H9 (cell line): Measurements from ENCODE around the gene ARNT2. TPM values are rescaled to one million over a fixed set of nuclear protein-coding genes. Genes with fewer than 3 reads are reported as not detected.
A peak's percentile ranks its signal among the peaks of the same experiment; 100 is the strongest.

Experiments
- DNase-seq: peaks from one replicate; pipeline ENCODE4 v3.0.0-alpha.2; 2017
- H2AFZ ChIP-seq: one replicate; pipeline ENCODE4 v1.6.1; 2013; ENCODE audit warnings: mild to moderate bottlenecking, low read length, control low read depth, moderate library complexity
- H2AK5ac ChIP-seq: 2 replicates; pipeline ENCODE4 v1.6.1; 2013; ENCODE audit warnings: low read length, control low read depth, mixed read lengths; ENCODE audit not compliant: insufficient read length
- H2BK120ac ChIP-seq: one replicate; pipeline ENCODE4 v1.6.1; 2013; ENCODE audit warnings: low read depth, mild to moderate bottlenecking, low read length, control low read depth, inconsistent platforms; ENCODE audit not compliant: poor library complexity, severe bottlenecking
- H2BK12ac ChIP-seq: 2 replicates; pipeline ENCODE4 v1.6.1; 2013; ENCODE audit warnings: low read length, control low read depth, mixed read lengths, low read depth; ENCODE audit not compliant: insufficient read length
- H2BK15ac ChIP-seq: 2 replicates; pipeline ENCODE4 v1.6.1; 2013; ENCODE audit warnings: low read depth, low read length, control low read depth
- H2BK20ac ChIP-seq: one replicate; pipeline ENCODE4 v1.6.1; 2013; ENCODE audit warnings: low read depth, mild to moderate bottlenecking, low read length, control low read depth, inconsistent platforms; ENCODE audit not compliant: poor library complexity, severe bottlenecking
- H2BK5ac ChIP-seq: 2 replicates; pipeline ENCODE4 v1.6.1; 2013; ENCODE audit warnings: low read length, control low read depth, mixed read lengths; ENCODE audit not compliant: insufficient read length
- H3K14ac ChIP-seq: 2 replicates; pipeline ENCODE4 v1.6.1; 2013; ENCODE audit warnings: low read length, control low read depth; ENCODE audit not compliant: insufficient read depth
- H3K18ac ChIP-seq: 2 replicates; pipeline ENCODE4 v1.6.1; 2013; ENCODE audit warnings: low read depth, mild to moderate bottlenecking, mixed read lengths, low read length, control low read depth; ENCODE audit not compliant: insufficient read length
- H3K23ac ChIP-seq: 2 replicates; pipeline ENCODE4 v1.6.1; 2013; ENCODE audit warnings: low read length, control low read depth, mixed read lengths, low read depth; ENCODE audit not compliant: insufficient read length
- H3K23me2 ChIP-seq: 2 replicates; pipeline ENCODE4 v1.6.1; 2013; ENCODE audit warnings: low read depth, mild to moderate bottlenecking, mixed read lengths, low read length, control low read depth; ENCODE audit not compliant: insufficient read length, poor library complexity, severe bottlenecking
- H3K27ac ChIP-seq: 2 replicates; pipeline ENCODE4 v1.5.1; 2013; ENCODE audit warnings: low read length, control low read depth, mixed read lengths, low read depth; ENCODE audit not compliant: insufficient read length
- H3K27me3 ChIP-seq: 2 replicates; pipeline ENCODE4 v1.6.1; 2013; ENCODE audit warnings: low read length, control low read depth, inconsistent platforms; ENCODE audit not compliant: insufficient read depth
- H3K4ac ChIP-seq: 2 replicates; pipeline ENCODE4 v1.6.1; 2013; ENCODE audit warnings: low read depth, mild to moderate bottlenecking, control low read depth, inconsistent platforms, low read length, moderate library complexity
- H3K4me1 ChIP-seq: 2 replicates; pipeline ENCODE4 v1.6.1; 2013; ENCODE audit warnings: low read length, control low read depth, inconsistent platforms; ENCODE audit not compliant: insufficient read depth
- H3K4me2 ChIP-seq: 2 replicates; pipeline ENCODE4 v1.6.1; 2013; ENCODE audit warnings: low read length, control low read depth, mixed read lengths; ENCODE audit not compliant: insufficient read length, insufficient read depth
- H3K56ac ChIP-seq: 2 replicates; pipeline ENCODE4 v1.6.1; 2013; ENCODE audit warnings: low read depth, mild to moderate bottlenecking, mixed read lengths, low read length, control low read depth; ENCODE audit not compliant: insufficient read length
- H3K79me1 ChIP-seq: 2 replicates; pipeline ENCODE4 v1.6.1; 2013; ENCODE audit warnings: low read depth, mild to moderate bottlenecking, moderate library complexity, low read length, control low read depth, inconsistent platforms; ENCODE audit not compliant: insufficient read depth, poor library complexity, severe bottlenecking
- H3K79me2 ChIP-seq: 2 replicates; pipeline ENCODE4 v1.6.1; 2013; ENCODE audit warnings: low read length, control low read depth, inconsistent platforms; ENCODE audit not compliant: insufficient read depth
- H3K9ac ChIP-seq: 2 replicates; pipeline ENCODE4 v1.6.1; 2013; ENCODE audit warnings: low read length, control low read depth, mixed read lengths; ENCODE audit not compliant: insufficient read length; ENCODE audit errors: extremely low read depth
- H3K9me3 ChIP-seq: one replicate; pipeline ENCODE4 v1.6.1; 2013; ENCODE audit warnings: low read depth, low read length, inconsistent platforms; ENCODE audit not compliant: control insufficient read depth
- H3T11ph ChIP-seq: one replicate; pipeline ENCODE4 v1.6.1; 2013; ENCODE audit warnings: mild to moderate bottlenecking, low read length, control low read depth, inconsistent platforms
- H4K20me1 ChIP-seq: one replicate; pipeline ENCODE4 v1.6.1; 2013; ENCODE audit not compliant: control insufficient read depth, insufficient read length, insufficient read depth
- H4K5ac ChIP-seq: 2 replicates; pipeline ENCODE4 v1.6.1; 2013; ENCODE audit warnings: low read depth, mild to moderate bottlenecking, mixed read lengths, low read length, control low read depth; ENCODE audit not compliant: insufficient read length
- H4K8ac ChIP-seq: replicated peaks from 2 replicates; pipeline ENCODE4 v1.6.1; 2013; ENCODE audit warnings: low read length, control low read depth, mixed read lengths, low read depth; ENCODE audit not compliant: insufficient read length
- H4K91ac ChIP-seq: 2 replicates; pipeline ENCODE4 v1.6.1; 2013; ENCODE audit warnings: low read depth, mild to moderate bottlenecking, moderate library complexity, mixed read lengths, low read length, control low read depth; ENCODE audit not compliant: insufficient read length
- H3K27ac Mint-ChIP-seq, 3 experiments: 2 replicates in 2 of 3; 3 replicates in 1 of 3; pipeline ENCODE4 v1.8.0; 2020 to 2021; ENCODE audit warnings: mixed read lengths in 3 of 3, mild to moderate bottlenecking in 1 of 3, moderate library complexity in 1 of 3
- H3K27me3 Mint-ChIP-seq: 2 replicates; pipeline ENCODE4 v1.8.0; 2021; ENCODE audit warnings: low read depth, mild to moderate bottlenecking, moderate library complexity, mixed read lengths
- H3K36me3 Mint-ChIP-seq, 3 experiments: 2 replicates in 2 of 3; 3 replicates in 1 of 3; pipeline ENCODE4 v1.8.0; 2020 to 2021; ENCODE audit warnings: low read depth in 3 of 3, mixed read lengths in 3 of 3; ENCODE audit not compliant: insufficient read depth in 1 of 3
- H3K4me1 Mint-ChIP-seq, 2 experiments: 2 replicates each; pipeline ENCODE4 v1.8.0; 2020; ENCODE audit warnings: mixed read lengths in 2 of 2
- H3K4me3 Mint-ChIP-seq, 2 experiments: 2 replicates in 1 of 2; 3 replicates in 1 of 2; pipeline ENCODE4 v1.8.0; 2020 to 2021; ENCODE audit warnings: mild to moderate bottlenecking in 2 of 2, mixed read lengths in 2 of 2, moderate library complexity in 1 of 2
- H3K9me3 Mint-ChIP-seq, 2 experiments: 2 replicates in 1 of 2; 3 replicates in 1 of 2; pipeline ENCODE4 v1.8.0; 2020; ENCODE audit warnings: mild to moderate bottlenecking in 2 of 2, mixed read lengths in 2 of 2, moderate library complexity in 1 of 2
- WGBS: extraction: QIAGEN DNeasy Blood & Tissue Kit; methylation state at CpG from one replicate; pipeline ENCODE4 v1.1.7; 2013; ENCODE audit warnings: missing lambda C conversion rate, low lambda C conversion rate, mixed read lengths; ENCODE audit not compliant: insufficient read length; ENCODE audit errors: extremely low coverage; 5-methylcytosine and 5-hydroxymethylcytosine counted together
- total RNA-seq: library from RNA; stranded (reverse); gene quantifications from 2 replicates; pipeline ENCODE4 v1.2.1, GENCODE V29; 2021
- TF ChIP-seq, protein P1 (sequence below): fragments of 200-600 bp; sonication (generic); conservative IDR thresholded peaks from 3 replicates; pipeline ENCODE4 v1.8.0; 2021; ENCODE audit warnings: antibody characterized with exemption, mild to moderate bottlenecking

Gene ARNT2
- total RNA-seq, 1 experiment from 2014 or later, result 10.5 TPM

DNA sequence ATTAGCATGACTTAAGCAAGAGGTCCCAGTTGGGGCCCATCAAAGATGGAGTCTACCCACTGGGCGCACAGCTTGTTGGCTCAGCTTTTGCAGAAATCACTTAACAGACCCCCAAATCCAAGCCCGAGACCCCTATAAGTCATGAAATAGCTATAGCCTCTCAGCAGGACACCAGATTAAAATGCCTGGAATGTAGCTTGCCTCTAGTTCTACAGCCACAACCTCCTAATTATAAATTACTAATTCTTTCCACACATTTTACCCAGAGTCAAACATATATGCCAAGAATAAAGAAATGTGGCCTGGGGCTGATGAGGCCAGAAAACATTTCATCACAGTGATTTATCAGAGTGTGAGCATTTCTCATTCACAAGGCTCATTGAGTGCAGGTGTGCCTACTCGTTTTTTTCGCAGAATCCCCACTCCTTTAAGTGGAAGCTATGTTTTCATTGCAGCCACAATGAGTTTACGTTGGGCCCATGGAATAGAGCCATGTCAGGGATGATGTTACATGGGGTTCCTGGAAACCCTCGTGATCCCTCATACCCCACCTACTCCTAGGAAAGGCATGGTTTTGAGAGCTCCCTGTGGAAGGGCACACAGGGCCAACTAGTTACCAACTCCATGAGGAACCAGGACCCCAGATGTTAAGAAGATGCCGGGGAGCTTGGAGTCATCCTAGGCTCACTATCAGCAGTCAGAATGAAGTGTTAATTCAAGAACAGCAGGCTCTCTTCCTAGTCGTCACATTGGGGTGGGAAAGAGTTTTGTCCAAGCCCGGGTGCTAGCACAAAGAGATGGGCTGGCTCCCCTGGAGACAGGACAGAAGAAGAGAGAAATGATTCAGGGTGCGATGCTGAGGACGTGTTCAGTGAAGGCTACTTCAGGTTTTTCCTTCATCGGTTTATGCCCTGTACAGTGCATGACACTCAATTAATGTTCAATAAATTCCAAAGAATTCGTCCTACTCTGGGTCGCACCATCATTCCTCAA is 200.7 kb downstream of the ARNT2 start:
- Histone ChIP-seq H3K79me2 (no peaks in the 10 kb centered on the region), H3T11ph (no peak overlapping the region), H3K18ac (no peak overlapping the region), H3K14ac (no peak overlapping the region), H4K8ac (no peak overlapping the region), H2BK20ac (no peak overlapping the region), H2AFZ (no peak overlapping the region), H2BK5ac (no peak overlapping the region), H3K23ac (no peak overlapping the region), H2AK5ac (no peak overlapping the region), H4K91ac (no peak overlapping the region), H3K4ac (no peak overlapping the region), H3K23me2 (no peaks in the 10 kb centered on the region), H3K9me3 (no peaks in the 10 kb centered on the region), H4K20me1 (no peaks in the 10 kb centered on the region), H3K79me1 (no peaks in the 10 kb centered on the region), H4K5ac (no peak overlapping the region), H3K9ac (no peak overlapping the region), H2BK120ac (no peak overlapping the region), H3K27ac (no peak overlapping the region), H3K4me1 (peaks cover 2% of the 10 kb centered on the region; the same call in 1 of the 2 replicates), H3K4me2 (no peak overlapping the region), H3K27me3 (no peaks in the 10 kb centered on the region), H2BK15ac (no peak overlapping the region), H3K56ac (no peak overlapping the region), H2BK12ac (no peak overlapping the region)
- Mint-ChIP-seq H3K27ac (peak overlapping the region in 2 of 3 experiments; percentile 14 to 85; a peak in 2 of 7 replicates), H3K27me3 (no peaks in the 10 kb centered on the region; the same call in 1 of the 2 replicates), H3K4me1 (peaks cover 20% of the 10 kb centered on the region in 2 experiments), H3K9me3 (no peaks in the 10 kb centered on the region), H3K4me3 (no peak overlapping the region), H3K36me3 (no peaks in the 10 kb centered on the region; a peak in 1 of 7 replicates)
- TF ChIP-seq, protein P1, sequence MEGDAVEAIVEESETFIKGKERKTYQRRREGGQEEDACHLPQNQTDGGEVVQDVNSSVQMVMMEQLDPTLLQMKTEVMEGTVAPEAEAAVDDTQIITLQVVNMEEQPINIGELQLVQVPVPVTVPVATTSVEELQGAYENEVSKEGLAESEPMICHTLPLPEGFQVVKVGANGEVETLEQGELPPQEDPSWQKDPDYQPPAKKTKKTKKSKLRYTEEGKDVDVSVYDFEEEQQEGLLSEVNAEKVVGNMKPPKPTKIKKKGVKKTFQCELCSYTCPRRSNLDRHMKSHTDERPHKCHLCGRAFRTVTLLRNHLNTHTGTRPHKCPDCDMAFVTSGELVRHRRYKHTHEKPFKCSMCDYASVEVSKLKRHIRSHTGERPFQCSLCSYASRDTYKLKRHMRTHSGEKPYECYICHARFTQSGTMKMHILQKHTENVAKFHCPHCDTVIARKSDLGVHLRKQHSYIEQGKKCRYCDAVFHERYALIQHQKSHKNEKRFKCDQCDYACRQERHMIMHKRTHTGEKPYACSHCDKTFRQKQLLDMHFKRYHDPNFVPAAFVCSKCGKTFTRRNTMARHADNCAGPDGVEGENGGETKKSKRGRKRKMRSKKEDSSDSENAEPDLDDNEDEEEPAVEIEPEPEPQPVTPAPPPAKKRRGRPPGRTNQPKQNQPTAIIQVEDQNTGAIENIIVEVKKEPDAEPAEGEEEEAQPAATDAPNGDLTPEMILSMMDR, result no peak
- WGBS, result no CpG with 5 or more reads among the region's 14 CpGs
- DNase-seq, result no peak
